HG02588 (cell line): ENCODE measurements around the gene PRDM10.
"Not testable (repeated sequence)": the region's sequence is repeated elsewhere in the genome, so short reads cannot be mapped to it uniquely, and the experiment has no call there.

Experiments used
- ATAC-seq: cut with Tn5 transposase; IDR thresholded peaks from one replicate; pipeline ENCODE4 v1.9.1; 2021; ENCODE audit warnings: mild to moderate bottlenecking, moderate library complexity; ENCODE audit not compliant: unreplicated experiment

The PRDM10 gene

GRCh38 chr11:129979046-129979605 lies 23.5 kb downstream of the PRDM10 start:
- ATAC-seq, result no peak

GRCh38 chr11:129978447-129978846 lies 24.2 kb downstream of the PRDM10 start:
- no peak for ATAC-seq

GRCh38 chr11:129976328-129976727 lies 26.3 kb downstream of the PRDM10 start:
- ATAC-seq, result no peak

- no peak for ATAC-seq
Observed at GRCh38 chr11:129975543-129975942, 27.1 kb downstream of the PRDM10 start.

GRCh38 chr11:129974672-129975071 lies 28.0 kb downstream of the PRDM10 start:
- ATAC-seq, result no peak

- no peak for ATAC-seq
Observed at GRCh38 chr11:129974237-129974636, 28.4 kb downstream of the PRDM10 start.

GRCh38 chr11:129973809-129974208 lies 28.8 kb downstream of the PRDM10 start:
- ATAC-seq, result no peak

GRCh38 chr11:129973068-129973467 lies 29.6 kb downstream of the PRDM10 start:
- ATAC-seq, result peak; percentile 67

GRCh38 chr11:129972611-129973010 lies 30.0 kb downstream of the PRDM10 start:
- ATAC-seq, result no peak

- ATAC-seq, result not testable (repeated sequence)
Observed at GRCh38 chr11:129971856-129972255, 30.8 kb downstream of the PRDM10 start.

- no peak for ATAC-seq
Observed at GRCh38 chr11:129969920-129970319, 32.7 kb downstream of the PRDM10 start.

- no peak for ATAC-seq
Observed at GRCh38 chr11:129968591-129969419, 33.8 kb downstream of the PRDM10 start.

GRCh38 chr11:129967996-129968395 lies 34.6 kb downstream of the PRDM10 start:
- ATAC-seq, result no peak

GRCh38 chr11:129965248-129965647 lies 37.4 kb downstream of the PRDM10 start:
- no peak for ATAC-seq

GRCh38 chr11:129960216-129961214 lies 42.1 kb downstream of the PRDM10 start:
- peak; percentile 94 for ATAC-seq

- ATAC-seq, result no peak
Observed at GRCh38 chr11:129959687-129960086, 42.9 kb downstream of the PRDM10 start.

- ATAC-seq, result no peak
Observed at GRCh38 chr11:129955282-129955681, 47.4 kb downstream of the PRDM10 start.

- not testable (repeated sequence) for ATAC-seq
Observed at GRCh38 chr11:129954703-129955102, 47.9 kb downstream of the PRDM10 start.

GRCh38 chr11:129951866-129952262 lies 50.8 kb downstream of the PRDM10 start:
- ATAC-seq, result no peak

GRCh38 chr11:129951201-129951865 lies 51.3 kb downstream of the PRDM10 start:
- no peak for ATAC-seq
